DND-41 (cell line): ENCODE data around the gene NKPD1.

Experiments used
- ATAC-seq: fragments of 200-7000 bp; cut with Tn5 transposase; 3 replicates; pipeline ENCODE4 v1.9.1; 2021; ENCODE audit warnings: low read depth; ENCODE audit not compliant: insufficient read depth
- DNase-seq: peaks from one replicate; pipeline ENCODE4 v3.0.0-alpha.2; 2020
- H2AFZ ChIP-seq: 2 replicates; pipeline ENCODE4 v1.6.0; 2012; ENCODE audit warnings: low read depth, low read length
- H3K27ac ChIP-seq: 2 replicates; pipeline ENCODE4 v1.5.1; 2012; ENCODE audit warnings: low read length, inconsistent platforms
- H3K27me3 ChIP-seq: fragments of 200-600 bp; sonication (generic); 2 replicates; pipeline ENCODE4 v1.6.0; 2012; ENCODE audit warnings: low read length, mild to moderate bottlenecking, inconsistent platforms; ENCODE audit not compliant: insufficient read depth, poor library complexity
- H3K36me3 ChIP-seq: 2 replicates; pipeline ENCODE4 v1.5.1; 2012; ENCODE audit warnings: low read length, inconsistent platforms; ENCODE audit not compliant: insufficient read depth
- H3K4me1 ChIP-seq: 2 replicates; pipeline ENCODE4 v1.5.1; 2012; ENCODE audit warnings: mild to moderate bottlenecking, low read length; ENCODE audit not compliant: insufficient read depth
- H3K4me2 ChIP-seq: 2 replicates; pipeline ENCODE4 v1.6.0; 2012; ENCODE audit warnings: mild to moderate bottlenecking, moderate library complexity, low read length, inconsistent platforms; ENCODE audit not compliant: insufficient read depth
- H3K4me3 ChIP-seq, 2 experiments: fragments of 200-600 bp in 1 of 2; shearing (Covaris generic) in 1 of 2; 2 replicates each; pipeline ENCODE4 v1.5.1; 2012 to 2016; ENCODE audit warnings: inconsistent platforms in 2 of 2, low read length in 2 of 2, mild to moderate bottlenecking in 2 of 2, low read depth in 1 of 2, moderate library complexity in 1 of 2
- H3K79me2 ChIP-seq: 2 replicates; pipeline ENCODE4 v1.6.0; 2012; ENCODE audit warnings: low read length, inconsistent platforms; ENCODE audit not compliant: insufficient read depth
- H3K9ac ChIP-seq: 2 replicates; pipeline ENCODE4 v1.6.0; 2012; ENCODE audit warnings: low read depth, mild to moderate bottlenecking, inconsistent platforms, low read length, moderate library complexity
- H3K9me3 ChIP-seq: 2 replicates; pipeline ENCODE4 v1.5.1; 2012; ENCODE audit warnings: low read length, moderate library complexity, mild to moderate bottlenecking, inconsistent platforms; ENCODE audit not compliant: insufficient read depth, severe bottlenecking
- H4K20me1 ChIP-seq: 2 replicates; pipeline ENCODE4 v1.6.0; 2012; ENCODE audit warnings: low read length; ENCODE audit not compliant: insufficient read depth
- EZH2 ChIP-seq: IDR thresholded peaks from 3 replicates; pipeline ENCODE4 v1.6.1; 2012; ENCODE audit warnings: borderline replicate concordance, low read depth, mild to moderate bottlenecking, moderate library complexity, low read length, inconsistent platforms; ENCODE audit not compliant: severe bottlenecking
- TF ChIP-seq, protein P1 (sequence below): IDR thresholded peaks from 2 replicates; pipeline ENCODE4 v1.5.1; 2012; ENCODE audit warnings: borderline replicate concordance, low read length, moderate library complexity, mild to moderate bottlenecking; ENCODE audit not compliant: poor library complexity, severe bottlenecking; ENCODE audit errors: extremely low read depth

NKPD1 gene

DNA sequence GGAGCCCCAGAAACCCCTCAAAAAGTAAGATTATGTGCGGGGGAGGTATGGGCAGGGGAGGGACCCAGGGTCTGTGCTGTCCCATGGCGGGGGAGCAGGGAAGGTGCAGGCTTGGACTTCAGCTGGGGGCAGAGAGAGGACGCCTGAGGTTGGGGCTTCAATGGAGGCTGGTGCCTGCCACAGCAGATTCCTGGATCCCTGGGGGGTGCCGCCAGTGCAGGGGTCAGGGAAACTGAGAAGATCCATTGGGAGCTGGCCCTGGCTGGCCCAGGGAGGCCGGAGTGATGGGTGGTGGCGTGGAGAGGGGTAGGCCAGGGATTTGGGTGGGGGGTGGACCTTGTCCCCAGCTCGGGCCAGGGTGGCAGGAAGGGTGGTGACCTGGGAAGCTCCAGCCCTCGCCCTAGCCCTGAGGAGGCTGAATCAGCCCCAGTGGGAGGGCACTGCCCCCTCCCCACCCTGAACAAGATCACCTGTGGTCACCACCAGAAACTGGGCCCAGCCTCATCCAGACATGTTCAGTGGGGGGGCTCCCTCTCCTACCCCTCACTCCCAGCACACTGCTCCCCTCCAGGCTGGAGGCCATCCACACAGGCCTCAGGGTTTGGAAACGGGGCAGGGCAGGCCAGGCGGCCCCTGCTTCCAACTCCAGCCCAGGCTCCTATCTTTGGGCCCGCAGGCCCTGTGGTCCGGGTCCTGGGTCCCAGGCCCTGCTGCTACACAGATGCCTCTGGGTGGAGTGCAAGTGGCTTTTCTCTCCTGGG lies 1.4 kb downstream of the NKPD1 start:
- H3K9me3 ChIP-seq: no peaks in the 10 kb centered on the region
- H3K27ac ChIP-seq: no peak overlapping the region
- no peak for DNase-seq
- H2AFZ ChIP-seq: no peak overlapping the region
- H3K36me3 ChIP-seq: no peaks in the 10 kb centered on the region
- no peak overlapping the region for H3K9ac ChIP-seq
- no peaks in the 10 kb centered on the region for H3K4me1 ChIP-seq
- no peak overlapping the region for H3K4me2 ChIP-seq
- no peak for ATAC-seq
- H3K4me3 ChIP-seq: no peak overlapping the region
- H4K20me1 ChIP-seq: peaks cover 6% of the 10 kb centered on the region
- H3K27me3 ChIP-seq: no peaks in the 10 kb centered on the region
- TF ChIP-seq, protein P1, sequence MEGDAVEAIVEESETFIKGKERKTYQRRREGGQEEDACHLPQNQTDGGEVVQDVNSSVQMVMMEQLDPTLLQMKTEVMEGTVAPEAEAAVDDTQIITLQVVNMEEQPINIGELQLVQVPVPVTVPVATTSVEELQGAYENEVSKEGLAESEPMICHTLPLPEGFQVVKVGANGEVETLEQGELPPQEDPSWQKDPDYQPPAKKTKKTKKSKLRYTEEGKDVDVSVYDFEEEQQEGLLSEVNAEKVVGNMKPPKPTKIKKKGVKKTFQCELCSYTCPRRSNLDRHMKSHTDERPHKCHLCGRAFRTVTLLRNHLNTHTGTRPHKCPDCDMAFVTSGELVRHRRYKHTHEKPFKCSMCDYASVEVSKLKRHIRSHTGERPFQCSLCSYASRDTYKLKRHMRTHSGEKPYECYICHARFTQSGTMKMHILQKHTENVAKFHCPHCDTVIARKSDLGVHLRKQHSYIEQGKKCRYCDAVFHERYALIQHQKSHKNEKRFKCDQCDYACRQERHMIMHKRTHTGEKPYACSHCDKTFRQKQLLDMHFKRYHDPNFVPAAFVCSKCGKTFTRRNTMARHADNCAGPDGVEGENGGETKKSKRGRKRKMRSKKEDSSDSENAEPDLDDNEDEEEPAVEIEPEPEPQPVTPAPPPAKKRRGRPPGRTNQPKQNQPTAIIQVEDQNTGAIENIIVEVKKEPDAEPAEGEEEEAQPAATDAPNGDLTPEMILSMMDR: no peak
- TF ChIP-seq EZH2: no peak
- no peaks in the 10 kb centered on the region for H3K79me2 ChIP-seq

DNA sequence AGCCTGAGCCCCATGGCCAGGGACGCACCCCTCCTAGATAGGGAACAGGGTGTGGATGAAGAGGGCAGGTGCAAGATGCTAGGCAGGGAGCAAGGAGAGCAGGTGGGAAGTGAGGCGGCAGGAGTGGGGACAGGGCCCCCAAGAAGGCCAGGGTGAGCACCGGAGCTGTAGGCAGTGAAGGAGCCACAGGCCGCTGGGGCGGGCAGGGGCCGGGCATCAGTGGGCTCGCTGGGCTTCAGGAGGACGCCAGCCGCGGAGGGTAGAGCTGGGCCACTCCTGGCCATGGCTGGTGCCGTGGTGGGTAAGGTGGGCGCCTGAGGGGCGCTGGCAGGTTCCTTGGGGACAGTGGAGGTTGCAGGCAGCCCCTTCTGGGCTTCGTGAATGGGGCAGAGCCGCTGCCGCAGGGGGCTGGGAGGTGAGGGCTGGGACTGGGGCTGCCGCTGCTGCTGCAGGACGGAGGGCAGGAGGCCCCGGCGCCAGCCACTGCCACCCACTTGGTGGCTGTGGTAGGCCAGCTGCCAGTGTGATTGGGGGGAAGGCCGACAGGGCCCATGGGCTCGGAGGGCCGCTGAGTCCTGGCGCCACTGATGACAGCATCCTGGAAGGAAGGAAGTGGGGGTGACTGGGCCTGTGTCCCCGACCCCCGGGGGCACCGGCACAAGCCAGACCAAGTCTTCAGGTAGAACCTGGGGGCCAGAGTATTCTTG lies 2.1 kb downstream of the NKPD1 start:
- TF ChIP-seq, protein P1: no peak
- no peak for TF ChIP-seq EZH2
- Histone ChIP-seq H3K27ac (no peak overlapping the region), H3K9ac (no peak overlapping the region), H4K20me1 (peaks cover 3% of the 10 kb centered on the region), H3K36me3 (no peaks in the 10 kb centered on the region), H3K79me2 (no peaks in the 10 kb centered on the region), H2AFZ (no peak overlapping the region), H3K4me1 (no peaks in the 10 kb centered on the region), H3K4me3 (no peak overlapping the region), H3K27me3 (no peaks in the 10 kb centered on the region), H3K4me2 (no peak overlapping the region), H3K9me3 (no peaks in the 10 kb centered on the region)
- DNase-seq (no peak), ATAC-seq (no peak)

DNA sequence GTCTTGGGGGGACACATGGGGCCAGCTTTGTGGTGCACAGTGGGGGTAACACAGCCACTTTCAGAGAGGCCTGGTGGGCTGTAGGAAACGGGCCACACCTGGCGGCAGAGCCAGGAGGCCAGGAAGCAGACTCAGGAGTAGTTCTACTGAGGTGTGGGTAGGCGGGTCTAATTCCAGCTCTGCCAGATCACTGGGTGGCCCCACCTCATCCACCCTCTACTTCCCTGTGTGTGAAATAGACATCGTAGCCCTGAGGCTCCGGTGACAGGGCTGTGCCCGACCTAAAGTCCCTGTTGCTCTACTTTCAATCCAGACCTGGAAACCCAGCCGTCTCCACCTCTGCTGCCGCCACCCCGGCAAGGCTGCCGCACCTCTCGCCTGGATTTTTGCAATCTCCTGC lies 4.0 kb downstream of the NKPD1 start:
- Histone ChIP-seq H2AFZ (no peak overlapping the region), H3K4me1 (no peaks in the 10 kb centered on the region), H3K36me3 (no peaks in the 10 kb centered on the region), H4K20me1 (peaks cover 3% of the 10 kb centered on the region), H3K4me3 (no peak overlapping the region), H3K9ac (no peak overlapping the region), H3K9me3 (no peaks in the 10 kb centered on the region), H3K27ac (no peak overlapping the region), H3K27me3 (no peaks in the 10 kb centered on the region), H3K4me2 (no peak overlapping the region), H3K79me2 (no peaks in the 10 kb centered on the region)
- no peak for DNase-seq
- TF ChIP-seq, protein P1: no peak
- no peak for TF ChIP-seq EZH2
- no peak for ATAC-seq
